Measurements from ENCODE around the gene ACKR2. TPM values are rescaled to one million over a fixed set of nuclear protein-coding genes. Genes with fewer than 3 reads are reported as not detected.

Gene ACKR2
- total RNA-seq, 6 experiments from 2014 or later: 17.0 to 36.1 (median 23.0) TPM

- Histone ChIP-seq H3K4me3 (peak overlapping the region; percentile 27 to 51 (median 36)), H3K27ac (peak overlapping the region in 2 of 3 donors; percentile 50 to 63), H3K4me1 (peaks cover 0 to 6% (median 3%) of the 10 kb centered on the region in 4 donors), H3K9me3 (no peaks in the 10 kb centered on the region), H3K27me3 (no peaks in the 10 kb centered on the region), H3K36me3 (no peaks in the 10 kb centered on the region)
- TF ChIP-seq POLR2A (IDR thresholded peaks at IDR 0.05) (no peak), CTCF (IDR thresholded peaks at IDR 0.05) (no peak)
- 7% methylated on average over 6 of the region's 6 CpGs for WGBS (ENCODE audit: insufficient coverage, low coverage, low lambda C conversion rate, missing lambda C conversion rate)
- ATAC-seq: no peak
- intact Hi-C loops (cut with DNase I): no loop called here
- DNase-seq: no peak
Observed at GRCh38 chr3:42773409-42773751, 35.9 kb upstream of the ACKR2 start.

- intact Hi-C loops (cut with DNase I): no loop called here
- peak overlapping the region; percentile 25 to 94 (median 91) for H3K27ac ChIP-seq
- no peak for TF ChIP-seq CTCF (IDR thresholded peaks at IDR 0.05)
- no peak for TF ChIP-seq POLR2A (IDR thresholded peaks at IDR 0.05)
- H3K4me1 ChIP-seq: peaks cover 0 to 50% (median 18%) of the 10 kb centered on the region in 4 donors
- no peak overlapping the region for H3K4me3 ChIP-seq
- WGBS (ENCODE audit: insufficient coverage, low coverage, low lambda C conversion rate, missing lambda C conversion rate): 14% methylated on average over 2 of the region's 2 CpGs
- no peaks in the 10 kb centered on the region for H3K27me3 ChIP-seq
- no peaks in the 10 kb centered on the region for H3K9me3 ChIP-seq
- ATAC-seq (peak; percentile 1 to 19 (median 10)), DNase-seq (no peak)
- peaks cover 0 to 8% (median 2%) of the 10 kb centered on the region in 4 donors for H3K36me3 ChIP-seq
Observed at GRCh38 chr3:42778644-42779043, 30.6 kb upstream of the ACKR2 start.

GRCh38 chr3:42780398-42780797 is 28.8 kb upstream of the ACKR2 start:
- H3K4me1 ChIP-seq: peaks cover 0 to 65% (median 21%) of the 10 kb centered on the region in 4 donors
- H3K27me3 ChIP-seq: no peaks in the 10 kb centered on the region
- ATAC-seq (peak; percentile 62 to 79 (median 70)), DNase-seq (no peak)
- no peak overlapping the region for H3K4me3 ChIP-seq
- peak overlapping the region; percentile 70 to 94 (median 91) for H3K27ac ChIP-seq
- intact Hi-C loops (cut with DNase I): no loop called here
- no peaks in the 10 kb centered on the region for H3K9me3 ChIP-seq
- peaks cover 0 to 14% (median 4%) of the 10 kb centered on the region in 4 donors for H3K36me3 ChIP-seq
- TF ChIP-seq CTCF (IDR thresholded peaks at IDR 0.05): no peak
- TF ChIP-seq POLR2A (IDR thresholded peaks at IDR 0.05): peak; percentile 47
- WGBS (ENCODE audit: insufficient coverage, low coverage, low lambda C conversion rate, missing lambda C conversion rate): 60% methylated on average over 3 of the region's 3 CpGs

GRCh38 chr3:42780892-42781700 is 28.1 kb upstream of the ACKR2 start:
- intact Hi-C loops (cut with DNase I): no loop called here
- H3K4me3 ChIP-seq: no peak overlapping the region
- WGBS (ENCODE audit: insufficient coverage, low coverage, low lambda C conversion rate, missing lambda C conversion rate): 32% methylated on average over 8 of the region's 11 CpGs
- TF ChIP-seq CTCF (IDR thresholded peaks at IDR 0.05) (peak; percentile 69 to 87 (median 78)), POLR2A (IDR thresholded peaks at IDR 0.05) (no peak)
- no peaks in the 10 kb centered on the region for H3K9me3 ChIP-seq
- peak; percentile 48 to 62 (median 55) for ATAC-seq
- peaks cover 0 to 72% (median 24%) of the 10 kb centered on the region in 4 donors for H3K4me1 ChIP-seq
- peak overlapping the region; percentile 70 to 94 (median 91) for H3K27ac ChIP-seq
- no peaks in the 10 kb centered on the region for H3K27me3 ChIP-seq
- H3K36me3 ChIP-seq: peaks cover 0 to 16% (median 9%) of the 10 kb centered on the region in 4 donors
- no peak for DNase-seq
